ENCODE measurements around the gene MKNK1. TPM values are rescaled to one million over a fixed set of nuclear protein-coding genes. Genes with fewer than 3 reads are reported as not detected.

The MKNK1 gene
- total and polyA plus RNA-seq, 2 of the 4 experiments (the other 2 are of a cell fraction), result 14.3 to 35.2 TPM

GRCh38 chr1:46555826-46556619, 48.0 kb downstream of the MKNK1 start:
- intact Hi-C loops (cut with micrococcal nuclease) (no loop called here), dilution Hi-C loops (cut with HindIII; ENCODE audit: low sequenced_read_pairs, unreplicated experiment) (no loop called here), in situ Hi-C loops (cut with MboI; ENCODE audit: low sequenced_read_pairs) (no loop called here)
- Histone ChIP-seq H3K9me1 (ENCODE audit: insufficient read depth, low read length) (no peaks in the 10 kb centered on the region; the same call in 1 of the 2 replicates), H3K56ac (ENCODE audit: extremely low read depth, insufficient read depth, low read length) (no peak overlapping the region), H3K4me3 (ENCODE audit: insufficient read depth, low read depth, low read length) (no peak overlapping the region), H2BK5ac (ENCODE audit: low read depth, low read length, poor library complexity, severe bottlenecking) (no peak overlapping the region), H2BK20ac (ENCODE audit: low read depth, low read length) (no peak overlapping the region), H2AK9ac (replicated peaks; ENCODE audit: low read depth, low read length, poor library complexity) (peak overlapping the region; percentile 50), H4K20me1 (ENCODE audit: insufficient read depth, low read length) (no peaks in the 10 kb centered on the region), H4K5ac (ENCODE audit: low read depth, low read length) (no peak overlapping the region), H3K4ac (ENCODE audit: low read depth, low read length) (no peak overlapping the region), H3K4me2 (ENCODE audit: low read depth, low read length) (no peak overlapping the region), H4K91ac (ENCODE audit: insufficient read depth, low read depth, low read length) (no peak overlapping the region), H3K9ac (ENCODE audit: low read depth, low read length) (no peak overlapping the region), H3K36me3 (ENCODE audit: control insufficient read depth, insufficient read depth, low read length) (peaks cover 14% of the 10 kb centered on the region), H2AK5ac (ENCODE audit: low read depth, low read length) (no peak overlapping the region), H2AFZ (replicated peaks; ENCODE audit: low read length, poor library complexity) (peak overlapping the region; percentile 67), H4K8ac (ENCODE audit: low read depth in 2 of 2, low read length in 2 of 2) (no peak overlapping the region), H3K79me1 (ENCODE audit: low read depth in 1 of 2, low read length in 2 of 2) (no peaks in the 10 kb centered on the region), H2BK15ac (ENCODE audit: low read depth, low read length) (no peak overlapping the region), H3K14ac (replicated peaks; ENCODE audit: low read depth, low read length) (no peak overlapping the region), H3K18ac (ENCODE audit: low read depth, low read length) (no peak overlapping the region), H3K27me3 (ENCODE audit: control insufficient read depth, insufficient read depth, low read length) (peaks cover 15% of the 10 kb centered on the region), H2BK120ac (ENCODE audit: low read depth, low read length) (no peak overlapping the region), H3K27ac (ENCODE audit: insufficient read depth, low read length) (no peak overlapping the region), H3K4me1 (ENCODE audit: control insufficient read depth, insufficient read depth, low read length) (no peaks in the 10 kb centered on the region), H3K9me3 (ENCODE audit: control insufficient read depth, insufficient read depth, low read length) (no peaks in the 10 kb centered on the region), H3K23ac (ENCODE audit: low read depth, low read length) (no peak overlapping the region)
- DNase-seq, result no peak
- whole genome bisulfite sequencing, 2 experiments (ENCODE audit: extremely low coverage in 2 of 2, insufficient read length in 1 of 2), result 83% methylated on average over 1 of the region's 7 CpGs; no CpG with 5 or more reads in 1 of the 2 experiments
- BruUV-seq (replicated peaks), result no TSS peak
- no peak for ATAC-seq (ENCODE audit: low read depth)
- no peak for TF ChIP-seq CEBPB (IDR thresholded peaks at IDR 0.05; ENCODE audit: low read depth, low read length)
- TF ChIP-seq FOS (IDR thresholded peaks at IDR 0.05; ENCODE audit: low read depth, low read length), result no peak
- TF ChIP-seq ELK1 (IDR thresholded peaks at IDR 0.05; ENCODE audit: borderline replicate concordance, low read depth, low read length), result no peak
- TF ChIP-seq USF2 (IDR thresholded peaks at IDR 0.05; ENCODE audit: low read depth, low read length), result no peak
- TF ChIP-seq NFE2L2 (IDR thresholded peaks at IDR 0.05; ENCODE audit: low read depth, low read length), result no peak
- no peak for TF ChIP-seq BHLHE40 (IDR thresholded peaks at IDR 0.05; ENCODE audit: low read depth, low read length)
- TF ChIP-seq RCOR1 (IDR thresholded peaks at IDR 0.05; ENCODE audit: insufficient replicate concordance, low read length), result no peak
- TF ChIP-seq CHD1 (IDR thresholded peaks at IDR 0.05; ENCODE audit: low read depth, low read length), result no peak
- TF ChIP-seq MAFK (IDR thresholded peaks at IDR 0.05; ENCODE audit: low read depth, low read length), result no peak
- TF ChIP-seq MAZ (IDR thresholded peaks at IDR 0.05; ENCODE audit: borderline replicate concordance, low read depth, low read length), result no peak
- no peak for TF ChIP-seq RAD21 (IDR thresholded peaks at IDR 0.05; ENCODE audit: low read length)
- TF ChIP-seq RFX5 (IDR thresholded peaks at IDR 0.05; ENCODE audit: low read depth, low read length), result no peak
- TF ChIP-seq POLR2A (IDR thresholded peaks at IDR 0.05; ENCODE audit: low read depth, low read length), result no peak
- no peak for TF ChIP-seq CTCF (conservative IDR thresholded peaks at IDR 0.05; ENCODE audit: low read depth, low read length)
- no peak for TF ChIP-seq MXI1 (IDR thresholded peaks at IDR 0.05; ENCODE audit: borderline replicate concordance, low read depth, low read length)
- POLR2A ChIA-PET (ENCODE audit: unreplicated experiment), result no interaction called here
- CTCF ChIA-PET, result no interaction called here

All from IMR-90 (cell line).